DND-41 (cell line): Measurements from ENCODE around the gene PRR7.

Experiments
- EZH2 ChIP-seq: IDR thresholded peaks from 3 replicates; pipeline ENCODE4 v1.6.1; 2012; ENCODE audit warnings: borderline replicate concordance, low read depth, mild to moderate bottlenecking, moderate library complexity, low read length, inconsistent platforms; ENCODE audit not compliant: severe bottlenecking
- TF ChIP-seq, protein P1 (sequence below): IDR thresholded peaks from 2 replicates; pipeline ENCODE4 v1.5.1; 2012; ENCODE audit warnings: borderline replicate concordance, low read length, moderate library complexity, mild to moderate bottlenecking; ENCODE audit not compliant: poor library complexity, severe bottlenecking; ENCODE audit errors: extremely low read depth

DNA sequence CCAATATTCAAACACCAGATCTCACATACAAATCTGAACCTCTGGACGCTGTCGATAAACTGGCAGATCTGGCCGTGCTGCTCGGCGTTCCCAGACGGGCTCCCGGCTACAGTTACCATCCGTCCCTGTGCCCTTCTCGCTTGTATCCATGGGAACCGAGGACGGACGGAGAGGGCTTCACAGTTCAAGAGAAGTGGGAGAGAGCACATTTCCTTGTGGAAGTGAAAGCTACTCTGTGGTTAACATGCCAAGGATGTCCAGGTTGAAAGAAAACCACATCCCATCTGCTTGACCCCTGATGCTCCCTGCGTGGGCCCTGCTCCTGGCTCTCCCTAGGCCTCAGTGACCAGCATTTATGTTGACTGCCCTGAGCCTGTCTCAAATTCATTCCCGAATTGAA lies 33.2 kb downstream of the PRR7 start:
- TF ChIP-seq, protein P1, sequence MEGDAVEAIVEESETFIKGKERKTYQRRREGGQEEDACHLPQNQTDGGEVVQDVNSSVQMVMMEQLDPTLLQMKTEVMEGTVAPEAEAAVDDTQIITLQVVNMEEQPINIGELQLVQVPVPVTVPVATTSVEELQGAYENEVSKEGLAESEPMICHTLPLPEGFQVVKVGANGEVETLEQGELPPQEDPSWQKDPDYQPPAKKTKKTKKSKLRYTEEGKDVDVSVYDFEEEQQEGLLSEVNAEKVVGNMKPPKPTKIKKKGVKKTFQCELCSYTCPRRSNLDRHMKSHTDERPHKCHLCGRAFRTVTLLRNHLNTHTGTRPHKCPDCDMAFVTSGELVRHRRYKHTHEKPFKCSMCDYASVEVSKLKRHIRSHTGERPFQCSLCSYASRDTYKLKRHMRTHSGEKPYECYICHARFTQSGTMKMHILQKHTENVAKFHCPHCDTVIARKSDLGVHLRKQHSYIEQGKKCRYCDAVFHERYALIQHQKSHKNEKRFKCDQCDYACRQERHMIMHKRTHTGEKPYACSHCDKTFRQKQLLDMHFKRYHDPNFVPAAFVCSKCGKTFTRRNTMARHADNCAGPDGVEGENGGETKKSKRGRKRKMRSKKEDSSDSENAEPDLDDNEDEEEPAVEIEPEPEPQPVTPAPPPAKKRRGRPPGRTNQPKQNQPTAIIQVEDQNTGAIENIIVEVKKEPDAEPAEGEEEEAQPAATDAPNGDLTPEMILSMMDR: no peak
- no peak for TF ChIP-seq EZH2
